WTC11 (cell line): ENCODE measurements around the gene TUBB8B.
"Not testable (repeated sequence)": the region's sequence is repeated elsewhere in the genome, so short reads cannot be mapped to it uniquely, and the experiment has no call there.

Experiments used
- ATF2 ChIP-seq: sonication (generic); formaldehyde crosslinking; IDR thresholded peaks from 2 replicates; pipeline ENCODE4 v1.8.1; 2022; ENCODE audit warnings: low read depth, missing genetic modification reagents, borderline replicate concordance
- CTCF ChIP-seq: fragments of 200-600 bp; IDR thresholded peaks from 2 replicates; pipeline ENCODE4 v1.8.0; 2022; ENCODE audit warnings: antibody characterized with exemption
- ELF4 ChIP-seq: sonication (generic); formaldehyde crosslinking; IDR thresholded peaks from 2 replicates; pipeline ENCODE4 v1.8.1; 2022; ENCODE audit warnings: low read depth, mild to moderate bottlenecking, moderate library complexity, missing genetic modification reagents
- GTF2I ChIP-seq: fragments of 250-450 bp; sonication (Bioruptor Pico); conservative IDR thresholded peaks from 2 replicates; pipeline ENCODE4 v1.4.0; 2021; ENCODE audit warnings: mild to moderate bottlenecking
- JUN ChIP-seq: sonication (generic); formaldehyde crosslinking; IDR thresholded peaks from 2 replicates; pipeline ENCODE4 v1.8.0; 2023; ENCODE audit warnings: mild to moderate bottlenecking, missing genetic modification reagents
- NR2C2 ChIP-seq: sonication (generic); formaldehyde crosslinking; IDR thresholded peaks from 2 replicates; pipeline ENCODE4 v1.8.0; 2022; ENCODE audit warnings: mild to moderate bottlenecking, missing genetic modification reagents
- RELA ChIP-seq: sonication (generic); formaldehyde crosslinking; IDR thresholded peaks from 2 replicates; pipeline ENCODE4 v1.8.1; 2022; ENCODE audit warnings: missing genetic modification reagents, mild to moderate bottlenecking, borderline replicate concordance
- TCF7 ChIP-seq: sonication (generic); formaldehyde crosslinking; IDR thresholded peaks from 2 replicates; pipeline ENCODE4 v1.8.0; 2022; ENCODE audit warnings: mild to moderate bottlenecking, low read depth, missing genetic modification reagents, moderate library complexity
- ZBTB43 ChIP-seq: sonication (generic); formaldehyde crosslinking; IDR thresholded peaks from 2 replicates; pipeline ENCODE4 v1.8.1; 2023; ENCODE audit warnings: mild to moderate bottlenecking, missing genetic modification reagents
- ZMAT4 ChIP-seq: fragments of 250-450 bp; sonication (Bioruptor Pico); IDR thresholded peaks from 2 replicates; pipeline ENCODE4 v1.9.0; 2021; ENCODE audit warnings: mild to moderate bottlenecking
- ZNF138 ChIP-seq: sonication (generic); formaldehyde crosslinking; conservative IDR thresholded peaks from 2 replicates; pipeline ENCODE4 v1.8.1; 2022; ENCODE audit warnings: mild to moderate bottlenecking, moderate library complexity, missing genetic modification reagents
- ZNF423 ChIP-seq: fragments of 250-450 bp; sonication (Bioruptor Pico); IDR thresholded peaks from 2 replicates; pipeline ENCODE4 v2.1.2; 2022; ENCODE audit warnings: mild to moderate bottlenecking, moderate library complexity
- ZNF425 ChIP-seq: fragments of 250-450 bp; sonication (Bioruptor Pico); conservative IDR thresholded peaks from 2 replicates; pipeline ENCODE4 v1.9.0; 2021; ENCODE audit warnings: mild to moderate bottlenecking

- TF ChIP-seq NR2C2; ZNF423 (CRISPR knock-in tag); TCF7 (CRISPR knock-in tag); CTCF; JUN (CRISPR knock-in tag); ATF2; GTF2I (CRISPR knock-in tag); RELA (CRISPR knock-in tag); ZBTB43 (CRISPR knock-in tag); ELF4; ZMAT4 (CRISPR knock-in tag); ZNF425 (CRISPR knock-in tag); ZNF138: not testable (repeated sequence)
Measured at GRCh38 chr18:54388-54787, 5.0 kb upstream of the TUBB8B start.
